ENCODE data around the gene BAIAP2L2. TPM values are rescaled to one million over a fixed set of nuclear protein-coding genes. Genes with fewer than 3 reads are reported as not detected.

Gene BAIAP2L2
- total and polyA plus RNA-seq, 2 of the 4 experiments (the other 2 are of a cell fraction) = 0.18 to 0.46 TPM

DNA sequence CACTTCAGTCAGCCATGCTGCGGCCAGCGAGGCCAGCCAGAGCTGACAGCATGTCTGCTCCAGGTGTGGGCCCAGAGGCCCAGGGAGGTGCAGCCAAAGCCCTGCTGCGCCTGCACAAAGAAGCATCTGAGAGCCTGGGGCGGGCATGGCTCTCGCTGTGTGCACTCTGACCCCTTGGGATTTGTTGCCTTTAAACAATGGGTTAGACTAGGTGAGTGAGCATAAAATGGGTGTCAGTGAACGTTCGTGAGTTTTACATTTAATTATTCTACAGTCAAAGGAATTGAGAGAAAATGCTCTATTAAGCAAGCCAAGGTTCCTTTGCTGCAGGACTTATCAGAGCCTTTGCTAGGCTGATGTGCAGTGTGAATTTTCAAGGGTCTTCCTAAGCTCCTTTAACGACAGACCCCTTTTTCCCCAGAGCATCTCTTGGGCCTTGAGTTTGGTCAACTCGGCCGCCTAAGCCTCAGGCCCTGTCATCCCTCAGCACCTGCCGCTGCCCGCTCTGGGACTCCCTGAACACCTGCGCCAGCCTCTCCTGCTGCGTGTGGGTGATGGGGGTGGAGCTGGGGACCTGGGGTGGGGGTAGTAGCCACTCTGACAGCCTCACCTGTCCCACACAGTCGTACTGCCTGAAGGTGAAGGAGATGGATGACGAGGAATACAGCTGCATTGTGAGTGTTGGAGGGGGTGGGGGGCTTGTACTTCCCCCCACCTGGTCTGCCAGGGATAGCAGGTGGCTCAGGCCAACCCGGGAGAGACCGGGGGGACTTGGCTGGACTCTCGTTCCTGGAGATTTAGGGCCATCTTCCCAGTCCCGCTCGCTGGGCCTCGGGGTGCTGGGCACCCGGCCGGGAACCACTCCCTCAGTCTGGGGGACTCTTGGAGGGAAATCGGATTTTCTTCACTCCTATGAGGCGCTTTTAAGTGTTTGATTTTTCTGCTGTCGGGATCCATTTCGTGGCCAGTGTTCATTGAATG is 37.0 kb downstream of the BAIAP2L2 start:
- POLR2A ChIA-PET (ENCODE audit: unreplicated experiment) = no interaction called here
- Histone ChIP-seq H4K5ac (ENCODE audit: low read depth, low read length) (no peak overlapping the region), H2BK120ac (ENCODE audit: low read depth, low read length) (no peak overlapping the region), H3K4me2 (ENCODE audit: low read depth, low read length) (no peak overlapping the region), H3K9me3 (ENCODE audit: control insufficient read depth, insufficient read depth, low read length) (no peaks in the 10 kb centered on the region), H4K20me1 (ENCODE audit: insufficient read depth, low read length) (no peaks in the 10 kb centered on the region), H3K27ac (ENCODE audit: insufficient read depth, low read length) (no peak overlapping the region), H3K4me1 (ENCODE audit: control insufficient read depth, insufficient read depth, low read length) (no peaks in the 10 kb centered on the region), H3K14ac (replicated peaks; ENCODE audit: low read depth, low read length) (no peak overlapping the region), H3K36me3 (ENCODE audit: control insufficient read depth, insufficient read depth, low read length) (peaks cover 10% of the 10 kb centered on the region), H2BK5ac (ENCODE audit: low read depth, low read length, poor library complexity, severe bottlenecking) (no peak overlapping the region), H3K9ac (ENCODE audit: low read depth, low read length) (no peak overlapping the region), H2BK20ac (ENCODE audit: low read depth, low read length) (no peak overlapping the region), H2AK5ac (ENCODE audit: low read depth, low read length) (no peak overlapping the region), H4K8ac (ENCODE audit: low read depth in 2 of 2, low read length in 2 of 2) (no peak overlapping the region), H3K4ac (ENCODE audit: low read depth, low read length) (no peak overlapping the region), H4K91ac (ENCODE audit: insufficient read depth, low read depth, low read length) (no peak overlapping the region), H3K79me1 (ENCODE audit: low read depth in 1 of 2, low read length in 2 of 2) (no peaks in the 10 kb centered on the region), H3K56ac (ENCODE audit: extremely low read depth, insufficient read depth, low read length) (no peak overlapping the region), H2BK15ac (ENCODE audit: low read depth, low read length) (no peak overlapping the region), H3K4me3 (ENCODE audit: insufficient read depth, low read depth, low read length) (no peak overlapping the region), H3K27me3 (ENCODE audit: control insufficient read depth, insufficient read depth, low read length) (no peaks in the 10 kb centered on the region), H3K9me1 (ENCODE audit: insufficient read depth, low read length) (no peaks in the 10 kb centered on the region), H2AK9ac (replicated peaks; ENCODE audit: low read depth, low read length, poor library complexity) (no peak overlapping the region), H2AFZ (replicated peaks; ENCODE audit: low read length, poor library complexity) (no peak overlapping the region), H3K23ac (ENCODE audit: low read depth, low read length) (no peak overlapping the region), H3K18ac (ENCODE audit: low read depth, low read length) (no peak overlapping the region)
- dilution Hi-C loops (cut with HindIII; ENCODE audit: low sequenced_read_pairs, unreplicated experiment) (no loop called here), intact Hi-C loops (cut with micrococcal nuclease) (loop anchor here (5.0 kb wide), 1 partner anchor 279 kb away; no protein-coding TSS in a partner anchor), in situ Hi-C loops (cut with MboI; ENCODE audit: low sequenced_read_pairs) (no loop called here)
- CTCF ChIA-PET = no interaction called here
- no TSS peak for BruUV-seq (replicated peaks)
- ATAC-seq (ENCODE audit: low read depth) = no peak
- no peak for TF ChIP-seq RCOR1 (IDR thresholded peaks at IDR 0.05; ENCODE audit: insufficient replicate concordance, low read length)
- no peak for TF ChIP-seq POLR2A (IDR thresholded peaks at IDR 0.05; ENCODE audit: low read depth, low read length)
- no peak for TF ChIP-seq MAFK (IDR thresholded peaks at IDR 0.05; ENCODE audit: low read depth, low read length)
- WGBS, 2 experiments (ENCODE audit: extremely low coverage in 2 of 2, insufficient read length in 1 of 2) = 78% methylated on average over 6 of the region's 28 CpGs; no CpG with 5 or more reads in 1 of the 2 experiments
- DNase-seq = no peak

All from IMR-90 (cell line).